CD4-positive, alpha-beta memory T cell (primary cell): ENCODE data around the gene YWHAG. TPM values are rescaled to one million over a fixed set of nuclear protein-coding genes. Genes with fewer than 3 reads are reported as not detected.
A peak's percentile ranks its signal among the peaks of the same experiment; 100 is the strongest.

Experiments used
- CTCF ChIA-PET: fragments of 350-600 bp; sonication (Branson Sonifier 250); formaldehyde crosslinking; loops from one replicate; lab custom pipeline; 2021; ENCODE audit warnings: inconsistent platforms; ENCODE audit not compliant: partially characterized antibody; lab: Charles Lee
- POLR2A ChIA-PET: fragments of 350-600 bp; sonication (Branson Sonifier 250); formaldehyde crosslinking; loops from one replicate; lab custom pipeline; 2021; ENCODE audit not compliant: partially characterized antibody; lab: Charles Lee
- DNase-seq, 5 donors: peaks; one replicate each; pipeline versions ENCODE4 v3.0.0 to v3.0.0-alpha.2; 2020 to 2022; ENCODE audit warnings: mixed read lengths in 1 of 5
- H3K27ac ChIP-seq: one replicate; pipeline ENCODE4 v1.7.0; 2013; ENCODE audit warnings: low read depth, low read length
- H3K27me3 ChIP-seq: 2 replicates; pipeline ENCODE4 v1.7.0; 2013; ENCODE audit warnings: mild to moderate bottlenecking, low read length, moderate library complexity; ENCODE audit not compliant: insufficient read depth
- H3K36me3 ChIP-seq: 2 replicates; pipeline ENCODE4 v1.7.0; 2013; ENCODE audit warnings: mild to moderate bottlenecking, low read length, moderate library complexity; ENCODE audit not compliant: insufficient read depth
- H3K4me1 ChIP-seq: 2 replicates; pipeline ENCODE4 v1.7.0; 2013; ENCODE audit warnings: mild to moderate bottlenecking, low read length, moderate library complexity; ENCODE audit not compliant: insufficient read depth
- H3K4me3 ChIP-seq, 2 donors: one replicate each; pipeline ENCODE4 v1.7.0; 2013; ENCODE audit warnings: low read length in 2 of 2, mild to moderate bottlenecking in 1 of 2
- H3K9me3 ChIP-seq, 2 donors: one replicate each; pipeline ENCODE4 v1.7.0; 2013; ENCODE audit warnings: low read length in 2 of 2, control low read depth in 1 of 2; ENCODE audit not compliant: control insufficient read depth in 1 of 2
- H3K27ac Mint-ChIP-seq, 7 donors: one replicate each; pipeline ENCODE4 v1.8.0; 2020 to 2021; ENCODE audit warnings: mixed read lengths in 7 of 7, mild to moderate bottlenecking in 6 of 7, inconsistent platforms in 3 of 7, moderate library complexity in 3 of 7
- H3K27me3 Mint-ChIP-seq, 2 donors: one replicate each; pipeline ENCODE4 v1.8.0; 2020 to 2021; ENCODE audit warnings: mixed read lengths in 2 of 2
- H3K36me3 Mint-ChIP-seq, 2 donors: one replicate each; pipeline ENCODE4 v1.8.0; 2020 to 2021; ENCODE audit warnings: mixed read lengths in 2 of 2, inconsistent platforms in 1 of 2, mild to moderate bottlenecking in 1 of 2
- H3K4me1 Mint-ChIP-seq, 4 donors: one replicate each; pipeline ENCODE4 v1.8.0; 2020 to 2021; ENCODE audit warnings: mixed read lengths in 4 of 4, mild to moderate bottlenecking in 1 of 4
- H3K4me3 Mint-ChIP-seq, 8 donors: one replicate each; pipeline ENCODE4 v1.8.0; 2020 to 2021; ENCODE audit warnings: mixed read lengths in 8 of 8, mild to moderate bottlenecking in 7 of 8, moderate library complexity in 6 of 8, inconsistent platforms in 3 of 8
- H3K9me3 Mint-ChIP-seq, 8 donors: one replicate each; pipeline ENCODE4 v1.8.0; 2020 to 2021; ENCODE audit warnings: mixed read lengths in 8 of 8, mild to moderate bottlenecking in 5 of 8, inconsistent platforms in 3 of 8, moderate library complexity in 1 of 8
- intact Hi-C: fragments of 100-400 bp; cut with micrococcal nuclease; formaldehyde crosslinking; loops from one replicate; pipeline ENCODE4 v1.15.1; 2023
- polyA plus RNA-seq, 2 donors: library from polyadenylated mRNA; unstranded; fragments of 300-500 nt; fragmentation: Illumina TruSeq; gene quantifications; one replicate each; pipeline ENCODE4 v1.2.3, GENCODE V29; 2021
- total RNA-seq, 2 experiments: library from RNA; stranded (reverse); gene quantifications; one replicate each; pipeline ENCODE4 v1.2.3, GENCODE V29; 2021

The YWHAG gene
- total and polyA plus RNA-seq, 4 experiments from 2014 or later: 0.94 to 54.3 (median 27.0) TPM

- peaks cover 7% of the 10 kb centered on the region for H3K4me1 ChIP-seq
These were observed 32.1 kb downstream of the YWHAG start for GRCh38 chr7:76326646-76327233.

GRCh38 chr7:76325811-76326210, 33.0 kb downstream of the YWHAG start:
- no peaks in the 10 kb centered on the region for H3K27me3 ChIP-seq
- H3K27me3 Mint-ChIP-seq: no peaks in the 10 kb centered on the region
- peak overlapping the region in 1 of 7 donors; percentile 62 for H3K27ac Mint-ChIP-seq
- H3K4me3 Mint-ChIP-seq: no peak overlapping the region
- H3K27ac ChIP-seq: no peak overlapping the region
- ChIA-PET CTCF (interaction anchor here (2.3 kb wide), 1 partner anchor 34 kb away, joined by 9 read pairs; no protein-coding TSS in a partner anchor), POLR2A (interaction anchor here (3.7 kb wide), 1 partner anchor 33 kb away, joined by 10 read pairs; the partner anchor contains the start of gene YWHAG)
- H3K4me3 ChIP-seq: no peak overlapping the region
- no peak for DNase-seq
- peaks cover 14 to 38% (median 27%) of the 10 kb centered on the region in 4 donors for H3K4me1 Mint-ChIP-seq
- peaks cover 7% of the 10 kb centered on the region for H3K4me1 ChIP-seq
- no peaks in the 10 kb centered on the region for H3K9me3 Mint-ChIP-seq
- intact Hi-C loops: no loop called here
- peaks cover 28% of the 10 kb centered on the region for H3K36me3 ChIP-seq
- H3K36me3 Mint-ChIP-seq: peaks cover 29 to 40% of the 10 kb centered on the region in 2 donors
- H3K9me3 ChIP-seq: no peaks in the 10 kb centered on the region

More at GRCh38 chr7:76326646-76327233, 32.1 kb downstream of the YWHAG start:
- intact Hi-C loops: no loop called here
- no peak overlapping the region for H3K4me3 ChIP-seq
- no peaks in the 10 kb centered on the region for H3K27me3 Mint-ChIP-seq
- no peak overlapping the region for H3K4me3 Mint-ChIP-seq
- peaks cover 29 to 40% of the 10 kb centered on the region in 2 donors for H3K36me3 Mint-ChIP-seq
- no peaks in the 10 kb centered on the region for H3K27me3 ChIP-seq
- ChIA-PET POLR2A (interaction anchor here (1.0 to 3.7 kb wide), 3 partner anchors 9 to 32 kb away, joined by 3 to 13 read pairs (median 10); partner anchors contain the start of gene YWHAG), CTCF (interaction anchor here (1.0 to 2.3 kb wide), 3 partner anchors 13 to 35 kb away, joined by 3 to 9 read pairs (median 3); no protein-coding TSS in a partner anchor)
- no peaks in the 10 kb centered on the region for H3K9me3 ChIP-seq
- peaks cover 28% of the 10 kb centered on the region for H3K36me3 ChIP-seq
- peak overlapping the region in 3 of 7 donors; percentile 16 to 70 (median 59) for H3K27ac Mint-ChIP-seq
- DNase-seq: no peak
- H3K27ac ChIP-seq: no peak overlapping the region
- no peaks in the 10 kb centered on the region for H3K9me3 Mint-ChIP-seq
- peaks cover 14 to 39% (median 29%) of the 10 kb centered on the region in 4 donors for H3K4me1 Mint-ChIP-seq

GRCh38 chr7:76325092-76325491, 33.7 kb downstream of the YWHAG start:
- H3K27ac ChIP-seq: no peak overlapping the region
- intact Hi-C loops: no loop called here
- POLR2A ChIA-PET: interaction anchor here (3.7 kb wide), 1 partner anchor 34 kb away, joined by 10 read pairs; the partner anchor contains the start of gene YWHAG
- H3K4me3 Mint-ChIP-seq: no peak overlapping the region
- no peaks in the 10 kb centered on the region for H3K9me3 Mint-ChIP-seq
- H3K27me3 Mint-ChIP-seq: no peaks in the 10 kb centered on the region
- H3K27ac Mint-ChIP-seq: no peak overlapping the region
- CTCF ChIA-PET: interaction anchor here (0.9 to 1.1 kb wide), 2 partner anchors 9 to 27 kb away, joined by 3 read pairs; no protein-coding TSS in a partner anchor
- peaks cover 9 to 31% (median 24%) of the 10 kb centered on the region in 4 donors for H3K4me1 Mint-ChIP-seq
- no peaks in the 10 kb centered on the region for H3K9me3 ChIP-seq
- H3K4me1 ChIP-seq: peaks cover 7% of the 10 kb centered on the region
- H3K36me3 Mint-ChIP-seq: peaks cover 24 to 33% of the 10 kb centered on the region in 2 donors
- DNase-seq: no peak
- peaks cover 25% of the 10 kb centered on the region for H3K36me3 ChIP-seq
- no peaks in the 10 kb centered on the region for H3K27me3 ChIP-seq
- no peak overlapping the region for H3K4me3 ChIP-seq

GRCh38 chr7:76318488-76319353, 40.1 kb downstream of the YWHAG start:
- Histone ChIP-seq H3K36me3 (no peaks in the 10 kb centered on the region), H3K27me3 (no peaks in the 10 kb centered on the region), H3K4me3 (peak overlapping the region; percentile 90 to 91), H3K9me3 (no peaks in the 10 kb centered on the region), H3K27ac (peak overlapping the region; percentile 81), H3K4me1 (peaks cover 28% of the 10 kb centered on the region)
- peaks cover 0 to 2% of the 10 kb centered on the region in 2 donors for H3K36me3 Mint-ChIP-seq
- H3K27ac Mint-ChIP-seq: peak overlapping the region; percentile 83 to 99 (median 98)
- ChIA-PET CTCF (interaction anchor here (1.1 to 17.2 kb wide), 9 partner anchors 10 to 141 kb away, joined by 3 to 350 read pairs (median 6); partner anchors contain the start of genes HSPB1 and YWHAG), POLR2A (interaction anchor here (0.6 to 7.0 kb wide), 19 partner anchors 9 to 734 kb away, joined by 3 to 128 read pairs (median 5); partner anchors contain the start of genes HSPB1, POR and YWHAG)
- peaks cover 18 to 32% (median 25%) of the 10 kb centered on the region in 4 donors for H3K4me1 Mint-ChIP-seq
- intact Hi-C loops: loop anchor here (1.0 to 5.0 kb wide), 7 partner anchors 16 to 804 kb away; partner anchors contain the start of genes CCDC146 and HSPB1
- H3K4me3 Mint-ChIP-seq: peak overlapping the region; percentile 92 to 99 (median 96)
- DNase-seq: peak; percentile 57 to 82 (median 65)
- no peaks in the 10 kb centered on the region for H3K27me3 Mint-ChIP-seq
- H3K9me3 Mint-ChIP-seq: no peaks in the 10 kb centered on the region

- H3K4me1 Mint-ChIP-seq: peaks cover 18 to 32% (median 25%) of the 10 kb centered on the region in 4 donors
- H3K27ac ChIP-seq: peak overlapping the region; percentile 81
- H3K4me3 Mint-ChIP-seq: peak overlapping the region; percentile 92 to 99 (median 96)
- CTCF ChIA-PET: interaction anchor here (1.1 to 17.2 kb wide), 10 partner anchors 9 to 140 kb away, joined by 3 to 350 read pairs (median 6); partner anchors contain the start of genes HSPB1 and YWHAG
- DNase-seq: peak; percentile 93 to 96 (median 93)
- H3K36me3 Mint-ChIP-seq: peaks cover 0 to 2% of the 10 kb centered on the region in 2 donors
- H3K9me3 Mint-ChIP-seq: no peaks in the 10 kb centered on the region
- no peaks in the 10 kb centered on the region for H3K9me3 ChIP-seq
- no peaks in the 10 kb centered on the region for H3K27me3 Mint-ChIP-seq
- H3K27ac Mint-ChIP-seq: peak overlapping the region; percentile 83 to 99 (median 98)
- POLR2A ChIA-PET: interaction anchor here (0.6 to 7.0 kb wide), 20 partner anchors 9 to 403 kb away, joined by 3 to 128 read pairs (median 5); partner anchors contain the start of genes HSPB1, POR and YWHAG
- intact Hi-C loops: loop anchor here (1.0 to 5.0 kb wide), 7 partner anchors 16 to 804 kb away; partner anchors contain the start of genes CCDC146 and HSPB1
- H3K4me1 ChIP-seq: peaks cover 28% of the 10 kb centered on the region
- H3K4me3 ChIP-seq: peak overlapping the region; percentile 90 to 91
- no peaks in the 10 kb centered on the region for H3K27me3 ChIP-seq
- no peaks in the 10 kb centered on the region for H3K36me3 ChIP-seq
These were observed 40.9 kb downstream of the YWHAG start for GRCh38 chr7:76317782-76318487.
